Epithelial cell of esophagus (primary cell): ENCODE results near the gene NREP.

Experiments
- DNase-seq: peaks from one replicate; pipeline ENCODE4 v3.0.0; 2010; ENCODE audit warnings: low read depth
- H3K4me3 ChIP-seq: 2 replicates; pipeline ENCODE4 v1.5.1; 2011; ENCODE audit warnings: mild to moderate bottlenecking, low read length, control low read depth
- CTCF ChIP-seq: IDR thresholded peaks from 2 replicates; pipeline ENCODE4 v1.5.1; 2011; ENCODE audit warnings: low read depth, mild to moderate bottlenecking, low read length, control low read depth, inconsistent platforms; ENCODE audit not compliant: insufficient read depth; ENCODE audit errors: missing control alignments

Gene NREP

DNA sequence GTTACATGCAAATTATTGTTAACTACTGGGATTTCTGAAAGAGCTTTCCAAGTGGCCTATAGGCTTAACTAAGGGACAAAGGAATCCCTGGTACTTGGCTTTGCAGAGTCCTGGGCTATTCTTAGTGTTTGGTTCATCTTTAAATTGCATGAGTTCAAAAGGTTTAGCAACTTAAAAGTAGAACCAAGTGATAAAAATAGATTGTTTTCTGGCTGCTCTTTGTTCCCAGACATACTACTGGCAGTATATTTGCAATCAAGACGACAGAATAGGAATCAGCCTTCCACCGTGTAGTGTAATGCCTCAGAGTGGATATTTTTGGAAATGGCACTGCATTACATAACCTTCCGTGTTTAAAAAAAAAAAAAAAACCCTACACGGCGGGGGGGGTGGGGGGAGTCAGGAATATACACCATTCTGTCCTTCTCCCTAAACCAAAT, 1.0 kb downstream of the NREP start:
- DNase-seq: no peak
- peak overlapping the region; percentile 61 for H3K4me3 ChIP-seq
- no peak for TF ChIP-seq CTCF

GRCh38 chr5:111755345-111755941, 1.6 kb downstream of the NREP start:
- peak; percentile 23 for DNase-seq
- H3K4me3 ChIP-seq: no peak overlapping the region
- no peak for TF ChIP-seq CTCF

GRCh38 chr5:111753884-111754589, 3.0 kb downstream of the NREP start:
- no peak for DNase-seq
- no peak overlapping the region for H3K4me3 ChIP-seq
- no peak for TF ChIP-seq CTCF

DNA sequence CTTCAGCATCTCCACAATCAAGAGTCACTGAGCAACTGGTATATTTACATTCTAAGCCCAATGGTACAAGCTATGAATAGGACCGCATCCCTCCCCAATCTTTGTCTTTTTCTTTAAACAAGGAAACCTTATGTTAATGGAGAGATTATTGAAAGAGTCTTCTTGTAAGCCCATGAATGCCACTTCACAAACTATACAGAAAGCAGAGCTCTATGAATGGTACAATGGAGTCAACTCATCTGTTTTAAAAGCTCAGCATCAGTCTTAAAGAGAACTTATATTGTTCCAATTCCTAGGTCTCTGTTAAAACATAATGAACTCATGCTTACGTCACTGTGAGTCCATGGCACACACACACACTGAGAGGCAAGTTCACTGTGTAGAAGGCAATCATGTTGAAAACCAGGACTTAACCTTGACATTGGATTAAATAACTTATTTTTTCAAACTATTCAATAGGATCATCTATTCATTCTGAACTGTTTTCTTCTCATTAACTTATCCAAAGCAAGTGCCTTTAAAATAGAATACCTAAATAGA, 4.5 kb downstream of the NREP start:
- TF ChIP-seq CTCF: no peak
- no peak for DNase-seq
- H3K4me3 ChIP-seq: no peak overlapping the region

- no peak for TF ChIP-seq CTCF
- H3K4me3 ChIP-seq: no peak overlapping the region
- no peak for DNase-seq
Observed at GRCh38 chr5:111749303-111750026, 7.5 kb downstream of the NREP start.

GRCh38 chr5:111748304-111748763, 8.7 kb downstream of the NREP start:
- DNase-seq: peak; percentile 86
- no peak overlapping the region for H3K4me3 ChIP-seq
- no peak for TF ChIP-seq CTCF
